SK-N-SH (cell line): Measurements from ENCODE around the gene SLC6A17. TPM values are rescaled to one million over a fixed set of nuclear protein-coding genes. Genes with fewer than 3 reads are reported as not detected.

Experiments
- CTCF ChIA-PET: fragments of 300-600, 350-600 bp; formaldehyde crosslinking; extraction: SDS; loops from one replicate; lab custom pipeline; 2021; lab: Yijun Ruan, JAX
- POLR2A ChIA-PET: fragments of 350-600 bp; sonication (Branson Sonifier 250); formaldehyde crosslinking; extraction: SDS; loops from one replicate; lab custom pipeline; 2020; ENCODE audit warnings: antibody characterized with exemption, inconsistent platforms; lab: Yijun Ruan, JAX
- DNase-seq: peaks from one replicate; pipeline ENCODE4 v3.0.0; 2012
- H2AFZ ChIP-seq: fragments of 200-600 bp; sonication (generic); 2 replicates; pipeline ENCODE4 v1.8.1; 2016; ENCODE audit warnings: antibody characterized with exemption, mild to moderate bottlenecking, low read depth
- H3F3A ChIP-seq: fragments of 200-600 bp; sonication (generic); replicated peaks from 2 replicates; pipeline ENCODE3; 2016; ENCODE audit warnings: antibody characterized with exemption, mild to moderate bottlenecking; ENCODE audit not compliant: insufficient read depth
- H3K27ac ChIP-seq, 2 experiments: fragments of 200-500 bp in 1 of 2; fragments of 200-600 bp in 1 of 2; sonication (Bioruptor generic) in 1 of 2; sonication (generic), shearing (Covaris generic) in 1 of 2; 2 replicates each; pipeline versions ENCODE4 v1.5.1 to v1.6.1; 2014 to 2016; ENCODE audit warnings: low read depth in 2 of 2, inconsistent platforms in 1 of 2, low read length in 1 of 2, mild to moderate bottlenecking in 1 of 2, mixed read lengths in 1 of 2
- H3K27me3 ChIP-seq: fragments of 200-600 bp; sonication (generic), shearing (Covaris generic); 2 replicates; pipeline ENCODE4 v1.6.1; 2016; ENCODE audit warnings: mixed run types; ENCODE audit not compliant: insufficient read depth
- H3K36me3 ChIP-seq, 2 experiments: fragments of 200-500 bp in 1 of 2; fragments of 200-600 bp in 1 of 2; sonication (Bioruptor generic) in 1 of 2; sonication (generic) in 1 of 2; replicated peaks in 1 of 2; 2 replicates each; pipeline versions ENCODE3 to v1.5.1; 2014 to 2016; ENCODE audit warnings: low read length in 1 of 2, mild to moderate bottlenecking in 1 of 2; ENCODE audit not compliant: insufficient read depth in 2 of 2, control insufficient read depth in 1 of 2
- H3K4me1 ChIP-seq, 2 experiments: fragments of 200-500 bp in 1 of 2; fragments of 200-600 bp in 1 of 2; sonication (Bioruptor generic) in 1 of 2; sonication (generic), shearing (Covaris generic) in 1 of 2; 2 replicates each; pipeline versions ENCODE4 v1.5.1 to v1.6.1; 2014 to 2016; ENCODE audit warnings: low read depth in 1 of 2, low read length in 1 of 2, mixed run types in 1 of 2; ENCODE audit not compliant: insufficient read depth in 2 of 2, control insufficient read depth in 1 of 2
- H3K4me2 ChIP-seq: fragments of 200-600 bp; sonication (generic), shearing (Covaris generic); 2 replicates; pipeline ENCODE4 v1.6.1; 2017; ENCODE audit warnings: mixed run types
- H3K4me3 ChIP-seq, 2 experiments: fragments of 200-500 bp in 1 of 2; fragments of 200-600 bp in 1 of 2; sonication (Bioruptor generic) in 1 of 2; sonication (generic), shearing (Covaris generic) in 1 of 2; 2 replicates each; pipeline versions ENCODE4 v1.5.1 to v1.8.1; 2014 to 2016; ENCODE audit warnings: low read depth in 2 of 2, inconsistent platforms in 1 of 2, low read length in 1 of 2, mild to moderate bottlenecking in 1 of 2, mixed read lengths in 1 of 2, moderate library complexity in 1 of 2
- H3K79me2 ChIP-seq: fragments of 200-600 bp; sonication (generic); 2 replicates; pipeline ENCODE4 v1.8.1; 2017; ENCODE audit warnings: mild to moderate bottlenecking; ENCODE audit not compliant: insufficient read depth
- H3K9ac ChIP-seq: fragments of 200-600 bp; sonication (generic); 2 replicates; pipeline ENCODE4 v1.6.1; 2017; ENCODE audit warnings: mixed run types
- H3K9me2 ChIP-seq: fragments of 200-600 bp; sonication (generic); 2 replicates; pipeline ENCODE4 v1.6.1; 2017; ENCODE audit warnings: mixed run types
- H3K9me3 ChIP-seq: fragments of 200-600 bp; sonication (generic); 2 replicates; pipeline ENCODE4 v1.6.1; 2017; ENCODE audit warnings: mixed run types, mild to moderate bottlenecking, moderate library complexity
- H4K20me1 ChIP-seq: fragments of 200-600 bp; sonication (generic); 2 replicates; pipeline ENCODE4 v1.6.1; 2017; ENCODE audit warnings: mild to moderate bottlenecking, mixed run types; ENCODE audit not compliant: insufficient read depth
- CHD2 ChIP-seq: fragments of 150-350 bp; IDR thresholded peaks from 2 replicates; pipeline ENCODE4 v1.6.1; 2018; ENCODE audit warnings: low read length; ENCODE audit not compliant: partially characterized antibody
- CTCF ChIP-seq: fragments of 200-600 bp; sonication (generic); IDR thresholded peaks from 2 replicates; pipeline ENCODE4 v1.6.1; 2017; ENCODE audit warnings: antibody characterized with exemption, mild to moderate bottlenecking, moderate library complexity
- ELF1 ChIP-seq: IDR thresholded peaks from 2 replicates; pipeline ENCODE4 v1.4.0; 2012
- FOXJ3 ChIP-seq: sonication (generic); formaldehyde crosslinking; IDR thresholded peaks from 2 replicates; pipeline ENCODE4 v1.5.1; 2020; ENCODE audit warnings: mild to moderate bottlenecking, missing genetic modification reagents
- FOXM1 ChIP-seq: IDR thresholded peaks from 2 replicates; pipeline ENCODE4 v1.4.0; 2012; ENCODE audit warnings: low read depth, mild to moderate bottlenecking
- GABPA ChIP-seq: IDR thresholded peaks from 2 replicates; pipeline ENCODE4 v1.4.0; 2012; ENCODE audit warnings: low read depth, mild to moderate bottlenecking
- MAX ChIP-seq: IDR thresholded peaks from 2 replicates; pipeline ENCODE4 v1.4.0; 2012; ENCODE audit warnings: low read depth
- NRF1 ChIP-seq: IDR thresholded peaks from 2 replicates; pipeline ENCODE4 v1.6.1; 2012; ENCODE audit warnings: low read depth, mild to moderate bottlenecking, low read length
- PBX3 ChIP-seq: IDR thresholded peaks from 2 replicates; pipeline ENCODE4; 2012
- RAD21 ChIP-seq: IDR thresholded peaks from 2 replicates; pipeline ENCODE4 v1.6.1; 2012; ENCODE audit warnings: mild to moderate bottlenecking, low read length
- RCOR1 ChIP-seq: fragments of 150-350 bp; IDR thresholded peaks from 2 replicates; pipeline ENCODE4 v1.6.1; 2017; ENCODE audit warnings: antibody characterized with exemption, low read length
- REST ChIP-seq: IDR thresholded peaks from 2 replicates; pipeline ENCODE4 v1.6.1; 2012; ENCODE audit warnings: mild to moderate bottlenecking, low read depth, low read length, moderate library complexity
- RXRA ChIP-seq: IDR thresholded peaks from 2 replicates; pipeline ENCODE4 v1.4.0; 2012; ENCODE audit warnings: low read depth, mild to moderate bottlenecking, borderline replicate concordance
- SIN3A ChIP-seq: IDR thresholded peaks from 2 replicates; pipeline ENCODE4 v1.6.1; 2012; ENCODE audit warnings: low read depth, mild to moderate bottlenecking, low read length, moderate library complexity, borderline replicate concordance
- SMC3 ChIP-seq: IDR thresholded peaks from 2 replicates; pipeline ENCODE4 v1.6.1; 2012; ENCODE audit warnings: low read depth, low read length, improper control_type of control experiment
- TCF12 ChIP-seq: IDR thresholded peaks from 2 replicates; pipeline ENCODE4 v1.4.0; 2012
- WGBS: methylation state at CpG from one replicate; pipeline ENCODE4 v1.1.6; 2017; ENCODE audit warnings: low lambda C conversion rate; 5-methylcytosine and 5-hydroxymethylcytosine counted together
- polyA plus RNA-seq, 3 experiments: library from polyadenylated mRNA; depleted of rRNA; stranded (reverse); fragments of >200 nt; gene quantifications; 2 replicates each; pipeline ENCODE4 v1.2.3, GENCODE V29; 2012

Gene SLC6A17
- polyA plus RNA-seq, 1 of the 3 experiments (the other 2 are of a cell fraction), result 0.67 TPM

GRCh38 chr1:110160538-110161100, 10.3 kb downstream of the SLC6A17 start (continued):
- TF ChIP-seq PBX3 (no peak), CHD2 (no peak)

GRCh38 chr1:110161165-110161564, 10.9 kb downstream of the SLC6A17 start:
- no peaks in the 10 kb centered on the region for H3K9me3 ChIP-seq
- H3F3A ChIP-seq, result no peaks in the 10 kb centered on the region
- no peak overlapping the region for H3K9ac ChIP-seq
- no peaks in the 10 kb centered on the region for H3K9me2 ChIP-seq
- no peak overlapping the region for H3K4me3 ChIP-seq
- no peak overlapping the region for H3K4me2 ChIP-seq
- no peaks in the 10 kb centered on the region for H3K36me3 ChIP-seq
- no peak for TF ChIP-seq RXRA
- no peak for TF ChIP-seq ELF1
- no peak for TF ChIP-seq RAD21
- no peak for TF ChIP-seq NRF1
- no peak for TF ChIP-seq GABPA
- no peak for TF ChIP-seq SIN3A
- TF ChIP-seq FOXM1, result no peak
- TF ChIP-seq TCF12, result no peak
- TF ChIP-seq CTCF, result no peak
- no peak for TF ChIP-seq RCOR1
- TF ChIP-seq MAX, result no peak
- TF ChIP-seq SMC3, result no peak
- H4K20me1 ChIP-seq, result no peaks in the 10 kb centered on the region
- H3K4me1 ChIP-seq, result peaks cover 0 to 38% of the 10 kb centered on the region in 2 experiments; a peak in 2 of 4 replicates
- no peak overlapping the region for H2AFZ ChIP-seq
- CTCF ChIA-PET, result interaction anchor here (1.0 to 10.4 kb wide), 5 partner anchors 9 to 151 kb away, joined by 3 to 76 read pairs (median 7); partner anchors contain the start of gene SLC6A17
- POLR2A ChIA-PET, result no interaction called here
- WGBS, result 71% methylated on average over 3 of the region's 3 CpGs
- H3K27ac ChIP-seq, result no peak overlapping the region
- H3K27me3 ChIP-seq, result no peaks in the 10 kb centered on the region; the same call in 1 of the 2 replicates
- no peaks in the 10 kb centered on the region for H3K79me2 ChIP-seq
- DNase-seq, result no peak

GRCh38 chr1:110161849-110162248, 11.6 kb downstream of the SLC6A17 start:
- Histone ChIP-seq H3K79me2 (no peaks in the 10 kb centered on the region), H3K27me3 (no peaks in the 10 kb centered on the region; the same call in 1 of the 2 replicates), H3K4me1 (peaks cover 0 to 38% of the 10 kb centered on the region in 2 experiments; a peak in 2 of 4 replicates), H2AFZ (no peak overlapping the region), H3F3A (no peaks in the 10 kb centered on the region), H3K9me3 (no peaks in the 10 kb centered on the region), H3K36me3 (no peaks in the 10 kb centered on the region), H3K9me2 (no peaks in the 10 kb centered on the region), H3K4me3 (no peak overlapping the region), H3K4me2 (no peak overlapping the region), H3K27ac (no peak overlapping the region), H3K9ac (no peak overlapping the region), H4K20me1 (no peaks in the 10 kb centered on the region)
- WGBS, result 65% methylated on average over 8 of the region's 11 CpGs
- TF ChIP-seq REST (no peak), SIN3A (no peak), RAD21 (no peak), RXRA (no peak), FOXM1 (no peak), GABPA (no peak), TCF12 (no peak), SMC3 (no peak), FOXJ3 (CRISPR knock-in tag) (no peak)
- no peak for DNase-seq
- POLR2A ChIA-PET, result no interaction called here
- CTCF ChIA-PET, result interaction anchor here (1.0 to 10.4 kb wide), 7 partner anchors 10 to 334 kb away, joined by 3 to 76 read pairs (median 4); partner anchors contain the start of gene SLC6A17
